H1 (cell line): ENCODE results near the gene SP5. TPM values are rescaled to one million over a fixed set of nuclear protein-coding genes. Genes with fewer than 3 reads are reported as not detected.

Source experiments
- CTCF ChIA-PET: fragments of 300-600 bp; sonication (Branson Sonifier 250); formaldehyde crosslinking; loops from one replicate; lab custom pipeline; 2021; ENCODE audit not compliant: partially characterized antibody; lab: Charles Lee
- POLR2A ChIA-PET: fragments of 300-600 bp; sonication (Branson Sonifier 250); formaldehyde crosslinking; loops from one replicate; lab custom pipeline; 2021; ENCODE audit warnings: inconsistent platforms; ENCODE audit not compliant: partially characterized antibody; lab: Charles Lee
- DNase-seq, 2 experiments: peaks; one replicate each; pipeline versions ENCODE4 v3.0.0 to v3.0.0-alpha.2; 2010 to 2022; ENCODE audit warnings: low spot score in 2 of 2, low read depth in 1 of 2, mixed read lengths in 1 of 2
- FAIRE-seq: peaks from 2 replicates; lab custom pipeline; 2011; peaks lifted over from hg19 to GRCh38; lab: Jason Lieb, UNC
- H2AFZ ChIP-seq: 2 replicates; pipeline ENCODE4 v1.8.1; 2012; ENCODE audit warnings: low read length, inconsistent platforms
- H2AK5ac ChIP-seq: 2 replicates; pipeline ENCODE4 v1.6.1; 2013; ENCODE audit warnings: low read depth, low read length
- H2BK120ac ChIP-seq: replicated peaks from 2 replicates; pipeline ENCODE3; 2013; ENCODE audit warnings: low read depth, low read length, inconsistent platforms
- H2BK12ac ChIP-seq: 2 replicates; pipeline ENCODE4 v1.6.1; 2013; ENCODE audit warnings: low read depth, low read length
- H2BK15ac ChIP-seq: 2 replicates; pipeline ENCODE4 v1.6.1; 2013; ENCODE audit warnings: low read length
- H2BK20ac ChIP-seq: 2 replicates; pipeline ENCODE4 v1.6.1; 2013; ENCODE audit warnings: low read length
- H2BK5ac ChIP-seq: 2 replicates; pipeline ENCODE4 v1.6.1; 2013; ENCODE audit warnings: low read depth, low read length
- H3K14ac ChIP-seq: 2 replicates; pipeline ENCODE4 v1.6.1; 2013; ENCODE audit warnings: inconsistent platforms; ENCODE audit not compliant: insufficient read length
- H3K18ac ChIP-seq: 2 replicates; pipeline ENCODE4 v1.6.1; 2013; ENCODE audit warnings: low read length; ENCODE audit errors: extremely low read depth
- H3K23ac ChIP-seq: 2 replicates; pipeline ENCODE4 v1.6.1; 2013; ENCODE audit warnings: inconsistent platforms; ENCODE audit not compliant: insufficient read length
- H3K23me2 ChIP-seq: 2 replicates; pipeline ENCODE4 v1.6.1; 2013; ENCODE audit warnings: low read depth, low read length
- H3K27ac ChIP-seq: 2 replicates; pipeline ENCODE4 v1.6.1; 2011; ENCODE audit warnings: low read depth, low read length, inconsistent platforms
- H3K27me3 ChIP-seq, 4 experiments: replicated peaks in 1 of 4; 1 replicate in 1 of 4; 2 replicates in 3 of 4; pipeline versions ENCODE4 v1.6.1 to v1.8.1; 2011 to 2013; ENCODE audit warnings: low read length in 3 of 4, mild to moderate bottlenecking in 3 of 4, inconsistent platforms in 2 of 4, mixed read lengths in 2 of 4, moderate library complexity in 1 of 4; ENCODE audit not compliant: control insufficient read depth in 3 of 4, insufficient read depth in 3 of 4; ENCODE audit errors: extremely low read depth in 1 of 4
- H3K36me3 ChIP-seq, 4 experiments: 2 replicates each; pipeline versions ENCODE4 v1.6.1 to v1.8.1; 2011 to 2013; ENCODE audit warnings: mild to moderate bottlenecking in 4 of 4, low read length in 3 of 4, moderate library complexity in 2 of 4, control low read depth in 1 of 4, inconsistent platforms in 1 of 4; ENCODE audit not compliant: insufficient read depth in 4 of 4, control insufficient read depth in 2 of 4
- H3K4ac ChIP-seq: replicated peaks from 2 replicates; pipeline ENCODE3; 2013; ENCODE audit warnings: low read length, low read depth, mixed read lengths, inconsistent platforms; ENCODE audit not compliant: insufficient read length
- H3K4me1 ChIP-seq, 4 experiments: replicated peaks in 1 of 4; 1 replicate in 1 of 4; 2 replicates in 3 of 4; pipeline versions ENCODE4 v1.6.1 to v1.8.1; 2011 to 2013; ENCODE audit warnings: low read length in 3 of 4, inconsistent platforms in 2 of 4, mixed read lengths in 1 of 4; ENCODE audit not compliant: insufficient read depth in 4 of 4, control insufficient read depth in 3 of 4
- H3K4me2 ChIP-seq, 2 experiments: 2 replicates each; pipeline versions ENCODE4 v1.6.1 to v1.8.1; 2011 to 2013; ENCODE audit warnings: low read depth in 2 of 2, low read length in 2 of 2, control low read depth in 1 of 2, inconsistent platforms in 1 of 2, mild to moderate bottlenecking in 1 of 2; ENCODE audit not compliant: insufficient read depth in 1 of 2
- H3K4me3 ChIP-seq, 4 experiments: fragments of 200-600, 300-600 bp in 1 of 4; sonication (generic), shearing (Covaris generic), sonication (Bioruptor Twin) in 1 of 4; 2 replicates each; pipeline versions ENCODE4 v1.5.1 to v1.8.1; 2011 to 2016; ENCODE audit warnings: low read length in 4 of 4, low read depth in 3 of 4, control low read depth in 2 of 4, inconsistent platforms in 2 of 4, mild to moderate bottlenecking in 2 of 4, mixed read lengths in 1 of 4, moderate library complexity in 1 of 4; ENCODE audit not compliant: insufficient read depth in 2 of 4; ENCODE audit errors: extremely low read depth in 1 of 4
- H3K56ac ChIP-seq: replicated peaks from 2 replicates; pipeline ENCODE3; 2013; ENCODE audit warnings: low read depth, mild to moderate bottlenecking, mixed read lengths, low read length, inconsistent platforms; ENCODE audit not compliant: insufficient read length
- H3K79me1 ChIP-seq: 2 replicates; pipeline ENCODE4 v1.6.1; 2013; ENCODE audit warnings: low read depth, low read length, control low read depth
- H3K79me2 ChIP-seq, 2 experiments: 2 replicates each; pipeline versions ENCODE4 v1.6.1 to v1.8.1; 2012 to 2013; ENCODE audit warnings: low read length in 2 of 2, mild to moderate bottlenecking in 2 of 2, inconsistent platforms in 1 of 2; ENCODE audit not compliant: insufficient read depth in 2 of 2, control insufficient read depth in 1 of 2
- H3K9ac ChIP-seq, 4 experiments: replicated peaks in 1 of 4; 1 replicate in 1 of 4; 2 replicates in 3 of 4; pipeline versions ENCODE4 v1.6.1 to v1.8.1; 2011 to 2013; ENCODE audit warnings: low read depth in 3 of 4, low read length in 3 of 4, control low read depth in 2 of 4, mild to moderate bottlenecking in 2 of 4, moderate library complexity in 2 of 4, inconsistent platforms in 1 of 4; ENCODE audit errors: extremely low read depth in 1 of 4
- H3K9me3 ChIP-seq, 2 experiments: 2 replicates each; pipeline versions ENCODE4 v1.6.1 to v1.8.1; 2012 to 2013; ENCODE audit warnings: mild to moderate bottlenecking in 2 of 2, moderate library complexity in 2 of 2, control low read depth in 1 of 2, inconsistent platforms in 1 of 2, low read depth in 1 of 2, low read length in 1 of 2, mixed read lengths in 1 of 2; ENCODE audit not compliant: insufficient read depth in 2 of 2
- H4K20me1 ChIP-seq, 2 experiments: replicated peaks in 1 of 2; 2 replicates each; pipeline versions ENCODE3 to v1.8.1; 2011 to 2013; ENCODE audit warnings: inconsistent platforms in 2 of 2, low read length in 2 of 2, mild to moderate bottlenecking in 1 of 2; ENCODE audit not compliant: insufficient read depth in 2 of 2, control insufficient read depth in 1 of 2
- H4K5ac ChIP-seq: 2 replicates; pipeline ENCODE4 v1.6.1; 2013; ENCODE audit warnings: low read length, low read depth, mixed read lengths, inconsistent platforms; ENCODE audit not compliant: insufficient read length
- H4K8ac ChIP-seq: 2 replicates; pipeline ENCODE4 v1.8.0; 2013; ENCODE audit warnings: mild to moderate bottlenecking, moderate library complexity, low read length, inconsistent platforms; ENCODE audit not compliant: insufficient read depth; ENCODE audit errors: extremely low read depth
- H4K91ac ChIP-seq: replicated peaks from 2 replicates; pipeline ENCODE3; 2013; ENCODE audit warnings: low read length, mixed read lengths, inconsistent platforms; ENCODE audit not compliant: insufficient read length
- BACH1 ChIP-seq: IDR thresholded peaks from 2 replicates; pipeline ENCODE4 v1.6.1; 2012; ENCODE audit warnings: low read length, improper control_type of control experiment
- CTCF ChIP-seq, 3 experiments: IDR thresholded peaks; 1 replicate in 2 of 3; 2 replicates in 1 of 3; pipeline versions ENCODE4 v1.5.1 to v1.6.1; 2011; ENCODE audit warnings: low read length in 3 of 3, mild to moderate bottlenecking in 3 of 3, inconsistent platforms in 2 of 3, low read depth in 1 of 3, moderate library complexity in 1 of 3; ENCODE audit not compliant: insufficient read depth in 1 of 3; ENCODE audit errors: control extremely low read depth in 1 of 3
- RAD21 ChIP-seq, 2 experiments: IDR thresholded peaks in 1 of 2; conservative IDR thresholded peaks in 1 of 2; 2 replicates each; pipeline ENCODE4 v1.6.1; 2011; ENCODE audit warnings: low read depth in 2 of 2, low read length in 2 of 2, improper control_type of control experiment in 1 of 2, inconsistent platforms in 1 of 2, mild to moderate bottlenecking in 1 of 2, moderate library complexity in 1 of 2
- ZNF274 ChIP-seq: IDR thresholded peaks from 2 replicates; pipeline ENCODE4 v1.7.0; 2012; ENCODE audit warnings: low read length, borderline replicate concordance; ENCODE audit errors: extremely low read depth
- WGBS, 2 experiments: shearing (Covaris generic) in 1 of 2; methylation state at CpG; one replicate each; pipeline versions ENCODE4 v1.1.6 to v1.1.7; 2013 to 2015; ENCODE audit warnings: low lambda C conversion rate in 2 of 2, mixed read lengths in 2 of 2, inconsistent platforms in 1 of 2, low coverage in 1 of 2, missing lambda C conversion rate in 1 of 2; ENCODE audit not compliant: insufficient replicate concordance in 2 of 2, insufficient coverage in 1 of 2, insufficient read length in 1 of 2; ENCODE audit errors: extremely low coverage in 1 of 2, missing lambda C conversion rate in 1 of 2; 5-methylcytosine and 5-hydroxymethylcytosine counted together
- polyA plus RNA-seq, 7 experiments: library from polyadenylated mRNA; depleted of rRNA in 3 of 7; stranded (reverse) in 5 of 7; unstranded in 2 of 7; fragments of >200 nt in 5 of 7; fragments of 200-250 nt in 2 of 7; gene quantifications; 1 replicate in 5 of 7; 2 replicates in 1 of 7; 4 replicates in 1 of 7; pipeline versions ENCODE4 v1.2.1 to v1.2.3, GENCODE V29; 2011 to 2013; ENCODE audit warnings: missing spikeins in 2 of 7, mixed read lengths in 2 of 7
- total RNA-seq: library from RNA; stranded (reverse); fragmentation: NEBNext Ultra II Directional; extraction: Animal tissue kit (Norgen Biotek cat#: 25700); gene quantifications from 2 replicates; pipeline ENCODE4 v1.2.1, GENCODE V29; 2021

Gene SP5
- total and polyA plus RNA-seq, 2 of the 8 experiments (the other 6 are each of a cell fraction or from before 2014, with no cell fraction given) = 0.17 TPM; not detected in 1

- Histone ChIP-seq H3K56ac (no peak overlapping the region), H3K18ac (no peak overlapping the region), H4K5ac (no peak overlapping the region), H2BK5ac (no peak overlapping the region), H3K9me3 (no peaks in the 10 kb centered on the region; a peak in 1 of 4 replicates), H3K14ac (no peak overlapping the region), H3K27me3 (peaks cover 2 to 16% (median 12%) of the 10 kb centered on the region in 4 experiments), H4K20me1 (no peaks in the 10 kb centered on the region), H3K4ac (no peak overlapping the region), H4K91ac (no peak overlapping the region), H3K23ac (no peak overlapping the region), H3K4me1 (no peaks in the 10 kb centered on the region), H2BK120ac (no peak overlapping the region), H2AK5ac (no peak overlapping the region), H3K79me1 (no peaks in the 10 kb centered on the region), H2BK15ac (no peak overlapping the region), H3K9ac (no peak overlapping the region), H2BK20ac (no peak overlapping the region), H3K4me2 (no peak overlapping the region), H3K23me2 (no peaks in the 10 kb centered on the region), H3K79me2 (no peaks in the 10 kb centered on the region), H2AFZ (no peak overlapping the region), H3K27ac (no peak overlapping the region), H4K8ac (no peak overlapping the region), H3K36me3 (no peaks in the 10 kb centered on the region), H2BK12ac (no peak overlapping the region), H3K4me3 (no peak overlapping the region)
- TF ChIP-seq ZNF274 = no peak
- peak; percentile 39 to 55 for TF ChIP-seq RAD21 (IDR thresholded peaks at IDR 0.05 in 1 of 2, conservative IDR thresholded peaks at IDR 0.05 in 1 of 2; ENCODE audit: low read depth in 2 of 2, low read length in 2 of 2)
- peak; percentile 25 to 33 (median 29); a peak in 3 of 4 replicates for TF ChIP-seq CTCF (IDR thresholded peaks at IDR 0.05; ENCODE audit: control extremely low read depth in 1 of 3, insufficient read depth in 1 of 3, low read depth in 1 of 3, low read length in 3 of 3)
- TF ChIP-seq BACH1 = no peak
- ChIA-PET CTCF (interaction anchor here (0.7 to 2.0 kb wide), 7 partner anchors 11 to 322 kb away, joined by 3 to 9 read pairs (median 3); no protein-coding TSS in a partner anchor), POLR2A (no interaction called here)
- 49% methylated on average over 2 of the region's 2 CpGs; no CpG with 5 or more reads in 1 of the 2 experiments for WGBS, 2 experiments
- no peak for FAIRE-seq
- no peak for DNase-seq
Measured at GRCh38 chr2:170723446-170723958, 8.4 kb downstream of the SP5 start.
